Islet precursor cell (in vitro differentiated cells): ENCODE measurements around the gene CHAC1.

Experiments
- DNase-seq: peaks from one replicate; pipeline ENCODE4 v3.0.0-alpha.2; 2018

CHAC1 gene

DNA sequence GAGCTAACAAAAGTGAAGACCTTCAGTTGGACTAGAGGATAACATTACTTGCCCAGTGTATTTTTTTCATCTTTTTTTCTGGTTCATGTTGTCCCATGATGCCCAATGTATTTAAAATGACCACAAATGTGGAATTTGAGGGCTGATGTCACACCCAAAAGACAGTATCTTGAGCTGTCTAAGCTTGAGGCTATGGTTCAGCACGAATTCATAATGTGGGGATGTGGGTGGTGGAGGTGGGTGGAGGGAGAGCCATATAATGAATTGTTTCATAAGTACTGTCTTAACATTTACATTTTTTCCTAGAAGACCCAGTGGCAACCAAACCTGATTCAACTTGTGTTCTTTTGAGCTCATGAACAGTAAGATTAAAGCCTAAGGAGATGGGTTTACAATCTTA, 37.5 kb downstream of the CHAC1 start:
- DNase-seq, result no peak

- no peak for DNase-seq
Observed at GRCh38 chr15:40991355-40991754, 38.1 kb downstream of the CHAC1 start.

GRCh38 chr15:40992241-40992741, 39.0 kb downstream of the CHAC1 start:
- no peak for DNase-seq

DNA sequence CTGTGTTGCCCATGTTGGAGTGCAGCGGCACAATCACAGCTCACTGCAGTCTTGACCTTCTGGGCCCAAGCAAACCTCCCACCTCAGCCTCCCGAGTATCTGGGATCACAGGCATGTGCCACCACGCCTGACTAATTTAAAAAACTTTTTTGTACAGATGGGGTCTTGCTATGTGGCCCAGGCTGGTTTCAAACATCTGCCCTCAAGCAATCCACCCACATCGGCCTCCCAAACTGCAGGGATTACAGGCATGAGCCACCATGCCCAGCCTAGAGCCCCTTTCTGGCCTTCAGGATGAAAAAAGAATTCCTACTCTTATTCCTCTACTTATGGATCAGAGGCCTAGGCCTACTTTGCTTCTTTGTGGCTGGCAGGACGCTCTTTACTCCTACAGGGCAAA, 39.6 kb downstream of the CHAC1 start:
- no peak for DNase-seq

- no peak for DNase-seq
Observed at GRCh38 chr15:40995656-40996055, 42.4 kb downstream of the CHAC1 start.

GRCh38 chr15:40999190-40999589, 45.9 kb downstream of the CHAC1 start:
- no peak for DNase-seq

- no peak for DNase-seq
Observed at GRCh38 chr15:41001524-41002214, 48.4 kb downstream of the CHAC1 start.

- DNase-seq, result peak; percentile 54
Observed at GRCh38 chr15:41004490-41004889, 51.2 kb downstream of the CHAC1 start.
